ENCODE results near the gene DTNA. TPM values are rescaled to one million over a fixed set of nuclear protein-coding genes. Genes with fewer than 3 reads are reported as not detected.

Gene DTNA
- total RNA-seq, 6 experiments from 2014 or later: 0.58 to 1.2 (median 0.98) TPM

- Mint-ChIP-seq H3K36me3 (ENCODE audit: low read depth) (no peaks in the 10 kb centered on the region), H3K4me3 (no peak overlapping the region), H3K9me3 (no peaks in the 10 kb centered on the region; the same call in 1 of the 2 replicates), H3K27me3 (ENCODE audit: insufficient read depth) (peaks cover under 1% of the 10 kb centered on the region; the same call in 1 of the 2 replicates), H3K4me1 (ENCODE audit: low read depth) (peaks cover 6% of the 10 kb centered on the region), H3K27ac (no peak overlapping the region)
- no peak for TF ChIP-seq CTCF (IDR thresholded peaks at IDR 0.05)
- DNase-seq: no peak
These were observed 213.8 kb downstream of the DTNA start for GRCh38 chr18:34923911-34924310.

GRCh38 chr18:34926683-34927082 is 216.6 kb downstream of the DTNA start:
- Mint-ChIP-seq H3K4me3 (no peak overlapping the region), H3K4me1 (ENCODE audit: low read depth) (peaks cover 18% of the 10 kb centered on the region), H3K9me3 (no peaks in the 10 kb centered on the region; the same call in 1 of the 2 replicates), H3K36me3 (ENCODE audit: low read depth) (no peaks in the 10 kb centered on the region), H3K27ac (no peak overlapping the region), H3K27me3 (ENCODE audit: insufficient read depth) (no peaks in the 10 kb centered on the region)
- TF ChIP-seq CTCF (IDR thresholded peaks at IDR 0.05): no peak
- DNase-seq: no peak

GRCh38 chr18:34928088-34928753 is 218.1 kb downstream of the DTNA start:
- DNase-seq: no peak
- H3K9me3 Mint-ChIP-seq: no peaks in the 10 kb centered on the region; the same call in 1 of the 2 replicates
- TF ChIP-seq CTCF (IDR thresholded peaks at IDR 0.05): no peak
- H3K4me1 Mint-ChIP-seq (ENCODE audit: low read depth): peaks cover 18% of the 10 kb centered on the region
- H3K27me3 Mint-ChIP-seq (ENCODE audit: insufficient read depth): no peaks in the 10 kb centered on the region
- H3K36me3 Mint-ChIP-seq (ENCODE audit: low read depth): no peaks in the 10 kb centered on the region
- no peak overlapping the region for H3K27ac Mint-ChIP-seq
- H3K4me3 Mint-ChIP-seq: no peak overlapping the region

GRCh38 chr18:34928754-34929335 is 218.7 kb downstream of the DTNA start:
- DNase-seq: no peak
- Mint-ChIP-seq H3K27me3 (ENCODE audit: insufficient read depth) (no peaks in the 10 kb centered on the region), H3K9me3 (no peaks in the 10 kb centered on the region; the same call in 1 of the 2 replicates), H3K27ac (peak overlapping the region; percentile 73; the same call in 1 of the 2 replicates), H3K36me3 (ENCODE audit: low read depth) (no peaks in the 10 kb centered on the region), H3K4me3 (no peak overlapping the region), H3K4me1 (ENCODE audit: low read depth) (peaks cover 18% of the 10 kb centered on the region)
- TF ChIP-seq CTCF (IDR thresholded peaks at IDR 0.05): no peak

- DNase-seq: peak; percentile 72
- Mint-ChIP-seq H3K27ac (peak overlapping the region; percentile 73; the same call in 1 of the 2 replicates), H3K4me1 (ENCODE audit: low read depth) (peaks cover 18% of the 10 kb centered on the region), H3K27me3 (ENCODE audit: insufficient read depth) (no peaks in the 10 kb centered on the region), H3K9me3 (no peaks in the 10 kb centered on the region; the same call in 1 of the 2 replicates), H3K36me3 (ENCODE audit: low read depth) (no peaks in the 10 kb centered on the region), H3K4me3 (peak overlapping the region; percentile 6; the same call in 1 of the 2 replicates)
- TF ChIP-seq CTCF (IDR thresholded peaks at IDR 0.05): no peak
These were observed 219.3 kb downstream of the DTNA start for GRCh38 chr18:34929336-34929780.

All from HFFc6 (cell line).